ENCODE data around the gene ALPK1. TPM values are rescaled to one million over a fixed set of nuclear protein-coding genes. Genes with fewer than 3 reads are reported as not detected.

ALPK1 gene
- total RNA-seq, 2 donors from 2014 or later, result 4.2 to 8.1 TPM

DNA sequence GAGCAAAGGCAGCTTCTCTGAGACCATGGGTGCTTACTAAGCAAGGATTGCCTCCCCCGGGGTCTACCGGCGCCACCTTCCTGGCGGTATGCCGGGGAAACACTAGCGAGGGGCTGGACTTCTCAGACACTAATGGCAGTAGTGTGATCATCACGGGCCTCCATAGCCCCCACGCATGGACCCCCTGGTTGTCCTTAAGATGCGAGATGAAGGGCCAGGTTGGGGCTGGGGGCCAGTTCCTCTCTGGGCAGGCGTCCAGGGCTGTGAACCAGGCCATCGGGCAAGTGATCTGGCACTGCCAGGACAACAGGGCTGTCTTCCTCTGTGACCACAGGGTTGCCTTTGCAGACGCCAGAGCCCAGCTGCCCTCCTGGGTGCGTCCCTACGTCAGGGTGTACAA is 60.7 kb downstream of the ALPK1 start:
- Histone ChIP-seq H3K36me3 (no peaks in the 10 kb centered on the region), H3K9me3 (peaks cover 0 to 6% of the 10 kb centered on the region in 2 donors), H3K4me3 (no peak overlapping the region), H3K4me1 (no peaks in the 10 kb centered on the region), H3K27ac (no peak overlapping the region), H3K27me3 (no peaks in the 10 kb centered on the region)
- DNase-seq (ENCODE audit: low spot score), result no peak
- TF ChIP-seq, protein P1, sequence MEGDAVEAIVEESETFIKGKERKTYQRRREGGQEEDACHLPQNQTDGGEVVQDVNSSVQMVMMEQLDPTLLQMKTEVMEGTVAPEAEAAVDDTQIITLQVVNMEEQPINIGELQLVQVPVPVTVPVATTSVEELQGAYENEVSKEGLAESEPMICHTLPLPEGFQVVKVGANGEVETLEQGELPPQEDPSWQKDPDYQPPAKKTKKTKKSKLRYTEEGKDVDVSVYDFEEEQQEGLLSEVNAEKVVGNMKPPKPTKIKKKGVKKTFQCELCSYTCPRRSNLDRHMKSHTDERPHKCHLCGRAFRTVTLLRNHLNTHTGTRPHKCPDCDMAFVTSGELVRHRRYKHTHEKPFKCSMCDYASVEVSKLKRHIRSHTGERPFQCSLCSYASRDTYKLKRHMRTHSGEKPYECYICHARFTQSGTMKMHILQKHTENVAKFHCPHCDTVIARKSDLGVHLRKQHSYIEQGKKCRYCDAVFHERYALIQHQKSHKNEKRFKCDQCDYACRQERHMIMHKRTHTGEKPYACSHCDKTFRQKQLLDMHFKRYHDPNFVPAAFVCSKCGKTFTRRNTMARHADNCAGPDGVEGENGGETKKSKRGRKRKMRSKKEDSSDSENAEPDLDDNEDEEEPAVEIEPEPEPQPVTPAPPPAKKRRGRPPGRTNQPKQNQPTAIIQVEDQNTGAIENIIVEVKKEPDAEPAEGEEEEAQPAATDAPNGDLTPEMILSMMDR (IDR thresholded peaks at IDR 0.05), result no peak

GRCh38 chr4:112358415-112358814 is 61.2 kb downstream of the ALPK1 start:
- DNase-seq (ENCODE audit: low spot score), result no peak
- TF ChIP-seq, protein P1 (IDR thresholded peaks at IDR 0.05), result no peak
- Histone ChIP-seq H3K36me3 (no peaks in the 10 kb centered on the region), H3K9me3 (peaks cover 0 to 9% of the 10 kb centered on the region in 2 donors), H3K4me1 (no peaks in the 10 kb centered on the region), H3K27me3 (no peaks in the 10 kb centered on the region), H3K27ac (no peak overlapping the region), H3K4me3 (no peak overlapping the region)

DNA sequence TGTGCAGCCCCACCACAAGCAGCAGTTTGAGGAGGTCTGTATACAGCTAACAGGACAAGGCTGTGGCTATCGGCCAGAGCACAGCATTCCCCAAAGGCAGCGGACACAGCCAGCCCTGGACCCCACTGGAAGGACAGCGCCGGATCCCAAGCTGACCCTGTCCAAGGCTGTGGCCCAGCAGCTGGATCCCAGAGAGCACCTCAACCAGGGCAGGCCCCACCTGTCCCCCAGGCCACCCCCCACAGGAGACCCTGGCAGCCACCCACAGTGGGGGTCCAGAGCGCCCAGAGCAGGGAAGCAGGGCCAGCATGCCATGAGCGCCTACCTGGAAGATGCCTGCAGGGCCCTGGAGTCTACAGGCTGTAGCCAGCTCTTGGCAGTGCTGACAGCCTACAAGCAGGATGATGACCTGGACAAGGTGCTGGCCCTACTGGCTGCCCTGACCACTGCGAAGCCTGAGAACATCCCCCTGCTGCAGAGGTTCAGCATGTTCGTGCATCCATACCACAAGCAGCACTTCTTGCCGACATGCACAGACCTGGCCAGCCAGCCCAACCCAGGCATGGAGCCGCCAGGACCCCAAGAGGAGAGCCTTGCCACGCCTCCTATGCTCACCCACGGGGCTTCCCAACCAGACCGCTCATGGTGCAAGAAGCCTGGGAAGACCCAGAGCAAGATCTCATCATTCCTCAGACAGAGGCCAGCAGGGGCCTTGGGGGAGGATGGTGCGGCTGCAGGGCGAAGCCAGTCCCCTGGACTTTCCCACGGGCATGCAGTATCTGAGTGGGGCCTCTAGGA is 62.0 kb downstream of the ALPK1 start:
- no peaks in the 10 kb centered on the region for H3K36me3 ChIP-seq
- H3K27ac ChIP-seq, result no peak overlapping the region
- TF ChIP-seq, protein P1 (IDR thresholded peaks at IDR 0.05), result no peak
- H3K27me3 ChIP-seq, result no peaks in the 10 kb centered on the region
- H3K4me1 ChIP-seq, result no peaks in the 10 kb centered on the region
- H3K9me3 ChIP-seq, result peaks cover 0 to 9% of the 10 kb centered on the region in 2 donors
- H3K4me3 ChIP-seq, result no peak overlapping the region
- no peak for DNase-seq (ENCODE audit: low spot score)

DNA sequence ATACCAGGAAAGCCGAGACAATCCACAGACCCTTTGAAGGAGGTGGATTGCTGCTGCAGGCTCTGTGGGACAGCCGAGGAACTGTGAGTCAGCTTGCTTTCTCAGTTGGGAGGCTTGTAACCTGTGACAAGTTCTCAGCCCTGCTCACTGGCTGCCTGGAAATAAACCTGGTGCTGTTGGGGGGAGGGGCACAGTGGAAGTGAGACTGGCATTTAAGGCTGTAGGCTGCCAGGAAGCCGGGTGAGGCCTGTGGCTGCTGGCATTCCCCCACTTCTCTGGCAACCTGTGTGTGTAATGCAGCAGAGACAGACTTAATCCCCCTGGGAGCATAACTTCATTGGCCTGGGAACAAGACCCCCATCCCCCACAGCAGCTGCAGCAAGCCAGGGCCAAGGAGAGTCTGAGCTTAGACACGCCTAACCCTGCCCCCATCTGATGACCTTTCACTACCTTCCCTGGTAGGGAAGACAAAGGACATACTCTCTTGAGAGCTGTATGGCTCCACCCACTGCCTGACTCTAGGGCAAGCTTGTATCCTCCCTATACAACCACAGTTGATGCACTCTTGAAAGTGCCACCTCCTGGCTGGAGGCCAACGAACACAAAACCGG is 64.1 kb downstream of the ALPK1 start:
- no peak overlapping the region for H3K4me3 ChIP-seq
- DNase-seq (ENCODE audit: low spot score), result no peak
- no peaks in the 10 kb centered on the region for H3K36me3 ChIP-seq
- no peak overlapping the region for H3K27ac ChIP-seq
- H3K9me3 ChIP-seq, result peaks cover 0 to 9% of the 10 kb centered on the region in 2 donors
- TF ChIP-seq, protein P1 (IDR thresholded peaks at IDR 0.05), result no peak
- no peaks in the 10 kb centered on the region for H3K4me1 ChIP-seq
- no peaks in the 10 kb centered on the region for H3K27me3 ChIP-seq

GRCh38 chr4:112370466-112370865 is 73.3 kb downstream of the ALPK1 start:
- no peak for DNase-seq (ENCODE audit: low spot score)
- no peaks in the 10 kb centered on the region for H3K4me1 ChIP-seq
- no peaks in the 10 kb centered on the region for H3K36me3 ChIP-seq
- H3K27ac ChIP-seq, result no peak overlapping the region
- no peak overlapping the region for H3K4me3 ChIP-seq
- TF ChIP-seq, protein P1 (IDR thresholded peaks at IDR 0.05), result no peak
- H3K27me3 ChIP-seq, result no peaks in the 10 kb centered on the region
- H3K9me3 ChIP-seq, result no peaks in the 10 kb centered on the region

Measured in right atrium auricular region (tissue), 2 donors.